Caco-2 (cell line): ENCODE results near the gene NSMCE3. TPM values are rescaled to one million over a fixed set of nuclear protein-coding genes. Genes with fewer than 3 reads are reported as not detected.

Experiments used
- Bru-seq: library from RNA; stranded (reverse); fragments of 400-500 nt; gene quantifications from one replicate; lab custom pipeline; 2021; lab: Mats Ljungman, UMichigan
- BruChase-seq, 2 experiments: library from RNA; stranded (reverse); fragments of 400-500 nt; gene quantifications; one replicate each; lab custom pipeline; 2021; lab: Mats Ljungman, UMichigan
- BruUV-seq: library from RNA; stranded (reverse); fragments of 400-500 nt; replicated peaks from 2 replicates; lab custom pipeline; 2021; lab: Mats Ljungman, UMichigan
- CTCF ChIA-PET: fragments of 300-600 bp; sonication (Branson Sonifier 250); formaldehyde crosslinking; loops from one replicate; lab custom pipeline; 2022; ENCODE audit warnings: antibody characterized with exemption; lab: Charles Lee
- POLR2A ChIA-PET: fragments of 300-600 bp; sonication (Branson Sonifier 250); formaldehyde crosslinking; loops from one replicate; lab custom pipeline; 2022; ENCODE audit warnings: antibody characterized with exemption; lab: Charles Lee
- DNase-seq, 2 experiments: peaks; one replicate each; pipeline versions ENCODE4 v3.0.0 to v3.0.0-alpha.2; 2020 to 2022
- H3K27me3 ChIP-seq: replicated peaks from 2 replicates; pipeline ENCODE4 v1.6.0; 2011; ENCODE audit warnings: low read length; ENCODE audit not compliant: control insufficient read depth, insufficient read depth
- H3K36me3 ChIP-seq: 2 replicates; pipeline ENCODE4 v1.5.1; 2011; ENCODE audit warnings: low read length; ENCODE audit not compliant: control insufficient read depth, insufficient read depth
- H3K4me1 ChIP-seq: fragments of 250-450 bp; sonication (Bioruptor Pico); 2 replicates; pipeline ENCODE4 v1.5.1; 2020; ENCODE audit warnings: mild to moderate bottlenecking
- H3K4me3 ChIP-seq: 2 replicates; pipeline ENCODE4 v1.5.1; 2011; ENCODE audit warnings: low read depth, mild to moderate bottlenecking, control low read depth, low read length
- H3K9me3 ChIP-seq: fragments of 250-450 bp; sonication (Bioruptor Pico); 2 replicates; pipeline ENCODE4 v1.5.1; 2020; ENCODE audit warnings: mild to moderate bottlenecking, moderate library complexity
- H3K27ac Mint-ChIP-seq: one replicate; pipeline ENCODE4 v1.8.0; 2022; ENCODE audit warnings: mixed read lengths; ENCODE audit not compliant: unreplicated experiment
- H3K27me3 Mint-ChIP-seq: one replicate; pipeline ENCODE4 v1.8.0; 2022; ENCODE audit warnings: mixed read lengths; ENCODE audit not compliant: insufficient read depth, unreplicated experiment
- H3K36me3 Mint-ChIP-seq: one replicate; pipeline ENCODE4 v1.8.0; 2022; ENCODE audit warnings: mild to moderate bottlenecking, mixed read lengths; ENCODE audit not compliant: insufficient read depth, unreplicated experiment
- H3K4me1 Mint-ChIP-seq: one replicate; pipeline ENCODE4 v1.8.0; 2022; ENCODE audit warnings: low read depth, mixed read lengths; ENCODE audit not compliant: unreplicated experiment
- H3K4me3 Mint-ChIP-seq: one replicate; pipeline ENCODE4 v1.8.0; 2022; ENCODE audit warnings: mild to moderate bottlenecking, moderate library complexity, mixed read lengths; ENCODE audit not compliant: unreplicated experiment
- H3K9me3 Mint-ChIP-seq: one replicate; pipeline ENCODE4 v1.8.0; 2022; ENCODE audit warnings: mixed read lengths; ENCODE audit not compliant: unreplicated experiment
- intact Hi-C: fragments of 100-400 bp; cut with micrococcal nuclease; formaldehyde crosslinking; loops from one replicate; pipeline ENCODE4 v1.10.0; 2022; ENCODE audit not compliant: unreplicated experiment
- long read RNA-seq: library from polyadenylated mRNA; stranded (forward); transcript quantifications from one replicate; pipeline ENCODE4 v2.0.0, GENCODE V29; 2022
- total RNA-seq: library from RNA; stranded (reverse); gene quantifications from 2 replicates; pipeline ENCODE4 v1.2.3, GENCODE V29; 2022
- TF ChIP-seq, protein P1 (sequence below), 2 experiments: fragments of 200-600 bp in 1 of 2; IDR thresholded peaks; 1 replicate in 1 of 2; 2 replicates in 1 of 2; pipeline versions ENCODE4 v1.5.1 to v1.8.0; 2011 to 2022; ENCODE audit warnings: antibody characterized with exemption in 1 of 2, control low read depth in 1 of 2, inconsistent platforms in 1 of 2, low read depth in 1 of 2, low read length in 1 of 2, mild to moderate bottlenecking in 1 of 2, moderate library complexity in 1 of 2; ENCODE audit not compliant: insufficient read depth in 1 of 2, severe bottlenecking in 1 of 2, unreplicated experiment in 1 of 2

Gene NSMCE3
- total RNA-seq (7.0 and 7.8 TPM in 2 replicates), Bru-seq, nascent RNA (percentile 65 among the genes with signal in this experiment), BruChase-seq, experiment 1, labeled RNA remaining after a 2-hour chase (percentile 88 among the genes with signal in this experiment), BruChase-seq, experiment 2, labeled RNA remaining after a 6-hour chase (percentile 59 among the genes with signal in this experiment)
- long read RNA-seq, full-length matches to known transcripts: 44 of 44 reads
- long read RNA-seq, partial matches to known transcripts: 0 of 44 reads
- long read RNA-seq, other reads (novel, unspliced or antisense): 0 of 44 reads

- peak within 1 kb of the TSS; percentile 65 for H3K27ac Mint-ChIP-seq
- peak within 1 kb of the TSS; percentile 94 for H3K4me3 Mint-ChIP-seq
- intact Hi-C loops: no loop called here
- H3K27me3 ChIP-seq: no peaks in the 10 kb centered on the region
- peak; percentile 86 to 90 for DNase-seq
- H3K4me3 ChIP-seq: peak within 1 kb of the TSS; percentile 80
- CTCF ChIA-PET: no interaction called here
- H3K9me3 ChIP-seq: no peaks in the 10 kb centered on the region; the same call in 1 of the 2 replicates
- peaks cover 10% of the 10 kb centered on the region; the same call in 1 of the 2 replicates for H3K4me1 ChIP-seq
- no TSS peak for BruUV-seq
- H3K9me3 Mint-ChIP-seq: no peaks in the 10 kb centered on the region
- peaks cover 5% of the 10 kb centered on the region for H3K27me3 Mint-ChIP-seq
- POLR2A ChIA-PET: no interaction called here
- TF ChIP-seq, protein P1, sequence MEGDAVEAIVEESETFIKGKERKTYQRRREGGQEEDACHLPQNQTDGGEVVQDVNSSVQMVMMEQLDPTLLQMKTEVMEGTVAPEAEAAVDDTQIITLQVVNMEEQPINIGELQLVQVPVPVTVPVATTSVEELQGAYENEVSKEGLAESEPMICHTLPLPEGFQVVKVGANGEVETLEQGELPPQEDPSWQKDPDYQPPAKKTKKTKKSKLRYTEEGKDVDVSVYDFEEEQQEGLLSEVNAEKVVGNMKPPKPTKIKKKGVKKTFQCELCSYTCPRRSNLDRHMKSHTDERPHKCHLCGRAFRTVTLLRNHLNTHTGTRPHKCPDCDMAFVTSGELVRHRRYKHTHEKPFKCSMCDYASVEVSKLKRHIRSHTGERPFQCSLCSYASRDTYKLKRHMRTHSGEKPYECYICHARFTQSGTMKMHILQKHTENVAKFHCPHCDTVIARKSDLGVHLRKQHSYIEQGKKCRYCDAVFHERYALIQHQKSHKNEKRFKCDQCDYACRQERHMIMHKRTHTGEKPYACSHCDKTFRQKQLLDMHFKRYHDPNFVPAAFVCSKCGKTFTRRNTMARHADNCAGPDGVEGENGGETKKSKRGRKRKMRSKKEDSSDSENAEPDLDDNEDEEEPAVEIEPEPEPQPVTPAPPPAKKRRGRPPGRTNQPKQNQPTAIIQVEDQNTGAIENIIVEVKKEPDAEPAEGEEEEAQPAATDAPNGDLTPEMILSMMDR (IDR thresholded peaks at IDR 0.05; ENCODE audit: insufficient read depth in 1 of 2, low read depth in 1 of 2, low read length in 1 of 2, severe bottlenecking in 1 of 2, unreplicated experiment in 1 of 2): no peak
- no peaks in the 10 kb centered on the region; the same call in 1 of the 2 replicates for H3K36me3 ChIP-seq
- H3K4me1 Mint-ChIP-seq: peaks cover 6% of the 10 kb centered on the region
- peaks cover 12% of the 10 kb centered on the region for H3K36me3 Mint-ChIP-seq
Measured at GRCh38 chr15:29269485-29270168, at the start of gene NSMCE3. Gene NSMCE3 (minus strand): TSS chr15:29269822. CDS start chr15:29269705, 117 bp downstream.

- no peaks in the 10 kb centered on the region for H3K36me3 Mint-ChIP-seq
- POLR2A ChIA-PET: no interaction called here
- H3K4me1 ChIP-seq: no peaks in the 10 kb centered on the region
Measured at GRCh38 chr15:29316422-29316821, 46.8 kb upstream of the NSMCE3 start.

DNA sequence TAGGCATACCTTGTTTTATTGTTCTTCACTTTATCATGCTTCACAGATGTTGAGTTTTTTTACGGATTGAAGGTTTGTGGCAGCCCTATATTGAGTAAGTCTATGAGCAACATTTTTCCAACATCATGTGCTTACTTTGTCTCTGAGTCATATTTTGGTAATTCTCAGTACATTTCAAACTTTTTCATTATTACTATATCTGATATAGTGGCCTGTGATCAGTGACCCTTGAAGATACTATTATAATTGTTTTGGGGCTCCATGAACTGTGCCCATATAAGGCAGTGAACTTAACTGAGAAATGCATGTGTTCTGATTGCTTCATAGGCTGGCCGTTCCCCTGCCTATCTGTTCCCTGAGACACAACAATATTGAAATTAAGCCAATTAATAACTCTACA is 42.8 kb upstream of the NSMCE3 start:
- no peak for DNase-seq
- Mint-ChIP-seq H3K36me3 (no peaks in the 10 kb centered on the region), H3K4me3 (no peak overlapping the region), H3K27ac (no peak overlapping the region), H3K27me3 (peaks cover 8% of the 10 kb centered on the region), H3K9me3 (no peaks in the 10 kb centered on the region), H3K4me1 (no peaks in the 10 kb centered on the region)
- H3K36me3 ChIP-seq: no peaks in the 10 kb centered on the region
- no peak overlapping the region for H3K4me3 ChIP-seq
- no peaks in the 10 kb centered on the region for H3K4me1 ChIP-seq
- TF ChIP-seq, protein P1 (IDR thresholded peaks at IDR 0.05; ENCODE audit: insufficient read depth in 1 of 2, low read depth in 1 of 2, low read length in 1 of 2, severe bottlenecking in 1 of 2, unreplicated experiment in 1 of 2): no peak
- no peaks in the 10 kb centered on the region for H3K9me3 ChIP-seq
- no peaks in the 10 kb centered on the region for H3K27me3 ChIP-seq
- no TSS peak for BruUV-seq
- intact Hi-C loops: no loop called here
- POLR2A ChIA-PET: no interaction called here
- CTCF ChIA-PET: no interaction called here

More at GRCh38 chr15:29316422-29316821, 46.8 kb upstream of the NSMCE3 start:
- H3K9me3 Mint-ChIP-seq: peaks cover 9% of the 10 kb centered on the region
- H3K27me3 Mint-ChIP-seq: peaks cover 5% of the 10 kb centered on the region
- TF ChIP-seq, protein P1 (IDR thresholded peaks at IDR 0.05; ENCODE audit: insufficient read depth in 1 of 2, low read depth in 1 of 2, low read length in 1 of 2, severe bottlenecking in 1 of 2, unreplicated experiment in 1 of 2): no peak
- no peaks in the 10 kb centered on the region for H3K4me1 Mint-ChIP-seq
- intact Hi-C loops: no loop called here
- Histone ChIP-seq H3K9me3 (no peaks in the 10 kb centered on the region), H3K27me3 (no peaks in the 10 kb centered on the region), H3K36me3 (no peaks in the 10 kb centered on the region), H3K4me3 (no peak overlapping the region)
- CTCF ChIA-PET: no interaction called here
- BruUV-seq: no TSS peak
- no peak overlapping the region for H3K4me3 Mint-ChIP-seq
- no peak for DNase-seq
- no peak overlapping the region for H3K27ac Mint-ChIP-seq
